Activated T-helper 9 cell treated with anti-CD3 and anti-CD28 coated beads, Interleukin-2, amount 50 U/mL, for 16 hours (primary cell): ENCODE data around the gene HPCAL1.

Experiments
- DNase-seq: peaks from one replicate; pipeline ENCODE4 v3.0.0-alpha.2; 2020; ENCODE audit warnings: low read depth

Gene HPCAL1

DNA sequence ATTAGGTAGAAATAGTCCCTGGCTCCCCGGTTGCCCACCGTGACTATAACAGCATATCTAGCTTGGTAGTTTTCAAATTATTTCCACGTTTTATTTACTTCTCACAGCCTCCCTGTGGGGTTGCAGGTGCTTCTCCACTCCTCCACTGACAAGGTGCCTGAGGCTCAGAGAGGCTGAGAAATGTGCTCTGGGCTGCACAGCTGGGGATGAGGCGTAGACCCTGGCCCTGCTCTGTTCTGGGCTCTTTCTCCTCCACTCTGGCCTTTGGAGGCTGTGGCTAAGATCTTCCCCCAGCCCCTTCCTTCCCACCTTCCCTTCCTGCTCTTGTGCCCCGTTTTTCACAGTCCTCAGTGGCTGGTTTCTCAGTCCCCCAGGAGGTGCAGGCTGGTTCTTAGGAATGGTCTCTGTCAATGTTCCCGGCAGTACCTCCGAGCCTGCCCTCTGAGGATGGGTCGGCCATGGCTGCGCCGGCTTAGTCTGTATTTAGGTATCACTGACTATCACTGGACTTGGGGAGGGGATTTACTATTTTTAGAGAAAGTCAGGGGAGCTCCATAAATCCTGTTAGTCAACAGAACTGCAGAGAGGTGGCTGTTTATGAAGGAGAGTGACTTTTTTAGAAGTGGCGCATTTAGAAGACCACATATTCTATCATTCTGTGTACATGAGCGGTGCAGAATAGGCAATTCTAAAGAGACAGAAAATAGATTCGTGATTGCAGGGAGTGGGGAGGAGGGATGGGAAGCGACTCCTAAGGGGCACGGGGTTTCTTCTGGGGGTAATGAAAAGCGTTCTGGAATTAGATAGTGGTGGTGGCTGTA, 35.0 kb downstream of the HPCAL1 start:
- no peak for DNase-seq

GRCh38 chr2:10338270-10339188, 35.8 kb downstream of the HPCAL1 start:
- no peak for DNase-seq

- no peak for DNase-seq
These were observed 37.2 kb downstream of the HPCAL1 start for GRCh38 chr2:10339647-10340592.

DNA sequence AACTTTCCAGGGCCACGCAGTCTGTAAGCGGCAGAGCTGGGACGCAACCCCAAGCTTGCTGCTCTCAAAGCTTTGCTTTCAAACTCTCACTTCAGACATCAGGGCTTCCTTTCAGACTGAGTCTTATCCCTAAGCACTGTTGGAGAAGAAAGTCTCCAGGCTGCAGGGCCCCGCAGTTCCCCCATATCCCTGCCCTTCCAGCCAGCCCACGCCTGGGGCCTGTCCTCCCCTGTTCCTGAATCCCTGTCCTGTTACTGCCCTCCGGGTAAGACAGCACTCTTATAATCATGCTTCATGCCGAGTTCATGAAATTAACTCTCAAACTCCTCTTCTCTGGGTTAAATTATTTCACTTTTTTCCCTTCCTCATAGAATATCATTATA, 37.9 kb downstream of the HPCAL1 start:
- DNase-seq: no peak

DNA sequence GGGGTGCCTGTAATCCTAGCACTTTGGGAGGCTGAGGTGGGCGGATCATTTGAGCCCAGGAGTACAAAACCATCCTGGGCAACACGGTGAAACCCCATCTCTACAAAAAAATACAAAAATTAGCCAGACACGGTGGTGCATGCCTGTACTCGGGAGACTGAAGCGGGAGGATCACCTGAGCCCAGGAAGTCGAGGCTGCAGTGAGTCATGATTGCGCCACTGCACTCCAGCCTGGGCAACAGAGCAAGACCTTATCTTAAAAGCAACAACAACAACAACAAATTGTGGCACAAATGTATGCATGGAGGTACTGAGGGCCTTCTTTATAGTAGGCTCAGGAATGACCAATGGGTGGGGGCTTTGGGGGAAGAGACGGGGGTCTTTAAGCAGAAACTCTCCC, 38.5 kb downstream of the HPCAL1 start:
- no peak for DNase-seq

GRCh38 chr2:10342245-10342951, 39.7 kb downstream of the HPCAL1 start:
- DNase-seq: no peak

- DNase-seq: no peak
These were observed 40.5 kb downstream of the HPCAL1 start for GRCh38 chr2:10343191-10343590.

DNA sequence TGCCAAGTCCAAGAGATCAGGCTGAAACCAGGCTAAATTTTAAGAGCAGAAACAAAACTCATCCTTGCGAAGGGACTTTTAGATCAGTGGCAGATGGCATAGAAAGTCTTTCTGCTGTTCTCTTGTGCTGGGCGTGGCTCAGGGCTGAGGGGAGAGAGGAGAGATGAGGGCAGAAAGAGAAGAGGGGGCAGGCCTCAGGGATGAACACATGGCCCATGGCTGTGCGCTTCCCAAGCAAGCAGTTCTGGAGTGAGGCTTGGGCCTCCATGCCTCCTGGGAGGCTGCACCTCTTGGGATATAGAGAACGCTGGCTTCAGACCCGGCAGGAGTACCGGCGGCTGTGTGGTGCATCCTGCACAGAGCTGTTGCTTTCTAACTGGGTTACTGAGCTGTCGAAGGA, 41.0 kb downstream of the HPCAL1 start:
- no peak for DNase-seq

DNA sequence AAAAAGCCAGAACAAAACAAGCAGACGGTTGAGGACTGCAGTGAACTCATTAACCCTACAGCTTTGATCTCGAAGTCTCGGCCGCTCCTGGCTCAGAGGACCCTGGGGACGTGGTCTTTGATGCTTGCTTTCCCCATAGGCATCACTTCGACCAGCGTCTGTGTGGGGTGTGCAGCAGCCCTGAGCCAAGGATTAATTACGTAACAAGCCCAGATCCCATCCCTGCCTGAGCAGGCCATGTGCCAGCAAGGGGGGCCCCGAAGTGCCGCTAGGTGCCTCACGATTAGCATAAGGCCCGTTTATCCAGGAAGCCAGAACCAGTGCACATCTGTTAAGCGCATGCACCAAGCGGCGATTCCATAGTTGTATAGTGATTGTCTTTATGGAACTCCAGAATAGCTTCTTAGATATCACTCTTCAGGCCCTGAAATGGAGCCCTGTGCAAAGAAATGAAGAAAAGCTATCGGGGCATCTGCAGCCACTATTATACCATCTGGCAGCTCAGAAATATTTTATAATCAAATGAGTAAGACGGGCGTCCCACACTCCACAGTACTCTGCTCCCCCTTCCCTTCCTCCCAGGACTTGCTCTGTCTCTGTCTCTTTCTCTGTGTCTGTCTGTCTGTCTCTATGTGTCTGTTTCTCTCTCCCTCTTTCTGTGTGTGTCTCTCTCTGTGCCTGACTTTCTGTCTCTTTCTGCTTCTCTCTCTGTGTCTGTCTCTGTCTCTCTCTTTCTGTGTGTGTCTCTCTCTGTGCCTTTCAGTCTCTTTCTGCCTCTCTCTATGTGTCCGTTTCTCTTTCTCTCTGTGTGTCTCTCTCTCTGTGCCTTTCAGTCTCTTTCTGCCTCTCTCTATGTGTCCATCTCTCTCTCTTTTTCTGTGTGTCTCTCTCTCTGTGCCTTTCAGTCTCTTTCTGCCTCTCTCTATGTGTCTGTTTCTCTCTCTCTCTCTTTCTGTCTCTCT, 41.7 kb downstream of the HPCAL1 start:
- no peak for DNase-seq

DNA sequence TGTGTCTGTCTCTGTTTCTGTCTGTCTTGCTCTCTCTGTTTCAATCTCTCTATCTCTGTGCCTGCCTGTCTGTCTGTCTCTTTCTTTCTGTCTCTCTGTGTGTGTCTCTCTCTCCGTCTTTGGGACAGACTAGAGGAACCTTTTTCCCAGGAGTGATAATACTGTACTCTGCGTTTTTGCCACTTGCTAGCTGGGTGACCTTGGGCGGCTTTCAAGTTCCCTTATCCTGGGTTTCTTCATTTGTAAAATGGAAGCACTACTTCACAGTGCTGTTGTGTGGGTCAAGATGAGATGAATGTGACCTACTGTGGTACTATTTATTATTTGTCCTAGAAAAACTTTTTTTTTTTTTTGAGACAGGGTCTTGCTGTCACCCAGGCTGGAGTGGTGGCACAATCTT, 42.4 kb downstream of the HPCAL1 start:
- no peak for DNase-seq

DNA sequence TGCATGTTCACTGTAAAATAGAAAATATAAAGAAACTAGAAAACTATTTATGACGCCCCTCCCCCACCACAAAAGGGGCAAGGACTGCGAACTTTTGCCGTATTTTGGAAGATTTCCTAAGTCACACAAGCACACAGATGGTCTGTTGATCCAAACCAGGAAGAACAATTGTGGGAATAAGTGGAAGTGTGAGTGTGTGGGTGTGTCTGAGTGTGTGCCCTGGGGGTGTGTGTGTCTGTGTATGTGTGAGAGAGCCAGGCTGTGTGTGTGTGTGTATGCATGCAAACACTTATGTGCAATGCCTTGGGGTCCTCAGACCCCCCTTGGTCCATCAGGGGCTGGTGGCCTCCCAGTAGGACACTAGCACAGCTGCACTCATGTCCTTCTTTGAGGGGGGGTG, 43.1 kb downstream of the HPCAL1 start:
- DNase-seq: no peak

DNA sequence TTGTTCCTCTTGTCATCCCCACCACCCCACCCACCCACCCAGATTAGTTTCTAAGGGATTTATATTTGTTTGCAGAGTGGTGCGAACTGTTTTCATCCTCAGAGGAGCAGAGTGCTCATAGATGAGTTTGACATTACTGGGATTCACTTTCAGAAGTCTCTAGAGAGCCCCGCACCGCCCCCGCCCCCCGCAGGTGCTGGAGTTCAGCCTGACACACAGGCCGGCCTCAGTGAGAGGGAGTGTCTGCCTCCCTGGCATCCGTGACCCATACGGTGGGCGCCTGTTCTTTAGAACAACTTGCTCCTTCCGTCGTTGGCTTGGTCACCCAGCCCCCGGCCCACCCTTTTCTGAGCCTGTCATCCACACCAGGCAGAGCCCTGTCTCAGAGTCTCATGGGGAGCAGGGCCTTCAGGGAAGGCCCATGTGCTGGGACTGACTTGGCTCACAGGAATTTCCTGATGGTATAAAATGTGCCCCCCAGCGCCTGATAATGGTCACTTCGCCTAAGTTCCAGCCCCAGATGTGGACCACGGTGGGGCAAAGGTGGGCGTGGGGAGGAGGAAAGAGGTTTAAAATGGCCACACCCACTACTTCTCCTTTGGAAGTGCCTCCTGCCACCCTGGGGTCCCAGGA, 44.3 kb downstream of the HPCAL1 start:
- no peak for DNase-seq

DNA sequence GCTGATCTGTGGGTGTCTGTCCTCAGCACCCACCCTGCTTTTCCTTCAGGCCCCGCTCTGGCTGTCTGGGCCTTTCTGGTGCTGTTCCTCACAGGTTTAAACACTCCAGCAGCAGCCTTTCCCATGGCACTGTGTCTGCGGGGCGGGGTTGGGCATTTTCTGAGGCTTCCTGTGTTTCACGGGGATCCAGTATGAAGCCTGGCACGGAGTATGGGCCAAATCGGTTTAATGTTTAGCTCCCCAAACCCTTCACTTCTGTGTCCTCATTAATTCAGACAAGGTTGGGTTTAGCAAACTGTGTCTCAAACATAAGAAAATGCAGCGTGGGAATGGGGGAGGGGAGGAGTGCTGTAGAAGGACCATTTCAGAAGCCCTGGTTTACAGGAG, 44.9 kb downstream of the HPCAL1 start:
- no peak for DNase-seq

- no peak for DNase-seq
These were observed 46.2 kb downstream of the HPCAL1 start for GRCh38 chr2:10348891-10349290.

- DNase-seq: no peak
These were observed 48.1 kb downstream of the HPCAL1 start for GRCh38 chr2:10350761-10351160.

- DNase-seq: no peak
These were observed 49.7 kb downstream of the HPCAL1 start for GRCh38 chr2:10352361-10352760.

DNA sequence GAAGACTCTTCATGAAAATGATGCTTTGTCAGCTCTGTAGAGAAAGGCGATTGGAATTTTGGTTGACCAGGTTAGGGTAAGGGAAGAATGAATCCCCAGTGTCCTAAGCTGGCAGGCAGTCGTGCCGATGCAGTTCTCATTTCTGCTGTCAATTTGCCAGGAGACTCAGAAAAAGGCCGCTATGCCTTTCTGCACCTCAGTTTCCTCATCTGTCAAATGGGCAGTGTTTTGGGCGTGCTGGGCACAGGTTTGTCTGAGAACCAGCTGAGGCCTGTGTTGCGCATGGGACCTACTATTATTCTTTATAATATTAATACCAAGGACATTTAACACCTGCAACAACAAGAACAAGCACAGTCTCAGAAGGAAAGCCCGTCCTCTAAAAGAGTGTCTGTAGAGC, 50.3 kb downstream of the HPCAL1 start:
- DNase-seq: no peak

DNA sequence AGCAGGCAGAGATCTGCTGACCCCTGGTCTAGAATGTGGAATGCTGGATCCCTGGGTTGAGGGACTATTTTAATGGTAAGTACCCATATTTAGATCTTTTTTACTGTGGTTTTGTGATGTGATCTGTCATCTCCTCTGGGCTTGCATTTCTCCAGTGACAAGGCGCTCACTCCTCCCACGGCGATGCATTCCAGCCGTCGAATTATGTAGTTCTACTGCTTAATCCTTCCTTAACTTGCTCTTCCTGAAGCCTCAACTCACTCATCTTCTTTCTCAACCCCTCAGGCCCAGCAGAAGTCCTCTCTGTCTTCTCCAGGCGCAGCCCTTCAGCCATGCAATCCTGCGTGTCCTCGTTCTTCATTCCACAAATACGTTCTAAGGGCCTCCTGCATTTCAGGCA, 51.2 kb downstream of the HPCAL1 start:
- no peak for DNase-seq

GRCh38 chr2:10354399-10354798, 51.7 kb downstream of the HPCAL1 start:
- DNase-seq: no peak
